Endothelial cell of umbilical vein (primary cell): ENCODE data around the gene DNAH1. TPM values are rescaled to one million over a fixed set of nuclear protein-coding genes. Genes with fewer than 3 reads are reported as not detected.

Experiments
- BruUV-seq: library from RNA; stranded (reverse); fragments of 400-500 nt; replicated peaks from 2 replicates; lab custom pipeline; 2021; lab: Mats Ljungman, UMichigan
- CTCF ChIA-PET: fragments of 300-600, 350-600 bp; sonication (Branson Sonifier 250); formaldehyde crosslinking; loops from one replicate; lab custom pipeline; 2021; ENCODE audit warnings: antibody characterized with exemption, inconsistent platforms; lab: Charles Lee
- POLR2A ChIA-PET: fragments of 300-600, 350-600 bp; sonication (Branson Sonifier 250); formaldehyde crosslinking; loops from one replicate; lab custom pipeline; 2021; ENCODE audit warnings: antibody characterized with exemption, inconsistent platforms; lab: Charles Lee
- DNase-seq: peaks from one replicate; pipeline ENCODE4 v3.0.0-alpha.2; 2011; ENCODE audit warnings: low read depth, low spot score
- FAIRE-seq: peaks from 2 replicates; lab custom pipeline; 2011; peaks lifted over from hg19 to GRCh38; lab: Jason Lieb, UNC
- H2AFZ ChIP-seq: 2 replicates; pipeline ENCODE4 v1.6.0; 2012; ENCODE audit warnings: low read depth, low read length, control low read depth, inconsistent platforms
- H3K27ac ChIP-seq: 2 replicates; pipeline ENCODE4 v1.5.1; 2011; ENCODE audit warnings: low read depth, mild to moderate bottlenecking, control low read depth, low read length, moderate library complexity; ENCODE audit not compliant: insufficient read depth
- H3K27me3 ChIP-seq, 2 experiments: 2 replicates each; pipeline versions ENCODE4 v1.6.0 to v1.6.1; 2011; ENCODE audit warnings: low read length in 2 of 2, mixed read lengths in 1 of 2; ENCODE audit not compliant: control insufficient read depth in 2 of 2, insufficient read depth in 2 of 2
- H3K36me3 ChIP-seq, 2 experiments: 2 replicates in 1 of 2; 3 replicates in 1 of 2; pipeline ENCODE4 v1.5.1; 2011; ENCODE audit warnings: low read length in 2 of 2, mild to moderate bottlenecking in 1 of 2, moderate library complexity in 1 of 2; ENCODE audit not compliant: control insufficient read depth in 2 of 2, insufficient read depth in 2 of 2; ENCODE audit errors: extremely low read depth in 1 of 2
- H3K4me1 ChIP-seq: 3 replicates; pipeline ENCODE4 v1.5.1; 2011; ENCODE audit warnings: mild to moderate bottlenecking, low read length; ENCODE audit not compliant: control insufficient read depth, insufficient read depth; ENCODE audit errors: extremely low read depth
- H3K4me2 ChIP-seq: 2 replicates; pipeline ENCODE4 v1.6.1; 2011; ENCODE audit warnings: low read length, control low read depth, mixed read lengths; ENCODE audit not compliant: insufficient read depth
- H3K4me3 ChIP-seq, 3 experiments: fragments of 200-600 bp in 1 of 3; sonication (generic), shearing (Covaris generic) in 1 of 3; replicated peaks in 1 of 3; 2 replicates each; pipeline ENCODE4 v1.5.1; 2011 to 2016; ENCODE audit warnings: control low read depth in 3 of 3, low read length in 3 of 3, mild to moderate bottlenecking in 2 of 3, inconsistent platforms in 1 of 3, low read depth in 1 of 3, moderate library complexity in 1 of 3; ENCODE audit not compliant: insufficient read depth in 1 of 3
- H3K79me2 ChIP-seq: 2 replicates; pipeline ENCODE4 v1.6.0; 2012; ENCODE audit warnings: low read length, inconsistent platforms; ENCODE audit not compliant: control insufficient read depth, insufficient read depth
- H3K9ac ChIP-seq: replicated peaks from 2 replicates; pipeline ENCODE3; 2011; ENCODE audit warnings: low read length, control low read depth; ENCODE audit not compliant: insufficient read depth; ENCODE audit errors: extremely low read depth
- H3K9me1 ChIP-seq: replicated peaks from 3 replicates; pipeline ENCODE4 v1.6.0; 2011; ENCODE audit warnings: mild to moderate bottlenecking, low read length; ENCODE audit not compliant: control insufficient read depth, insufficient read depth; ENCODE audit errors: extremely low read depth
- H3K9me3 ChIP-seq: replicated peaks from 2 replicates; pipeline ENCODE4 v1.5.1; 2012; ENCODE audit warnings: low read length, inconsistent platforms; ENCODE audit not compliant: control insufficient read depth, insufficient read depth
- H4K20me1 ChIP-seq: replicated peaks from 2 replicates; pipeline ENCODE3; 2011; ENCODE audit warnings: mild to moderate bottlenecking, low read length; ENCODE audit not compliant: control insufficient read depth, insufficient read depth; ENCODE audit errors: extremely low read depth
- EZH2 ChIP-seq: IDR thresholded peaks from 2 replicates; pipeline ENCODE4 v1.6.1; 2012; ENCODE audit warnings: borderline replicate concordance, low read depth, mild to moderate bottlenecking, moderate library complexity, low read length, inconsistent platforms; ENCODE audit not compliant: severe bottlenecking
- FOS ChIP-seq: IDR thresholded peaks from 2 replicates; pipeline ENCODE4 v1.6.1; 2011; ENCODE audit warnings: mild to moderate bottlenecking, low read length, moderate library complexity, borderline replicate concordance; ENCODE audit not compliant: insufficient read depth
- GATA2 ChIP-seq: IDR thresholded peaks from 2 replicates; pipeline ENCODE4 v1.7.0; 2011; ENCODE audit warnings: low read depth, mild to moderate bottlenecking, moderate library complexity, mixed read lengths, low read length; ENCODE audit not compliant: insufficient read length, insufficient read depth
- JUN ChIP-seq: IDR thresholded peaks from 2 replicates; pipeline ENCODE4 v1.6.1; 2011; ENCODE audit warnings: borderline replicate concordance, low read depth; ENCODE audit not compliant: insufficient read length, insufficient read depth
- MYC ChIP-seq: IDR thresholded peaks from one replicate; pipeline ENCODE4 v1.6.1; 2011; ENCODE audit warnings: mild to moderate bottlenecking, low read depth, low read length
- POLR2A ChIP-seq: IDR thresholded peaks from 2 replicates; pipeline ENCODE4 v1.6.1; 2012; ENCODE audit warnings: low read depth, mild to moderate bottlenecking, control low read depth, low read length
- dilution Hi-C: fragments of 300-500 bp; cut with MboI; formaldehyde crosslinking; loops from one replicate; pipeline ENCODE4 v1.15.0; 2019; ENCODE audit warnings: low sequenced_read_pairs; ENCODE audit not compliant: extremely low pct_ligation_motif_present
- intact Hi-C: fragments of 100-400 bp; cut with micrococcal nuclease; formaldehyde crosslinking; loops from one replicate; pipeline ENCODE4 v1.10.0; 2022
- polyA plus RNA-seq, 4 experiments: library from polyadenylated mRNA; depleted of rRNA in 3 of 4; stranded (reverse) in 3 of 4; unstranded in 1 of 4; fragments of >200 nt; gene quantifications; 2 replicates each; pipeline versions ENCODE4 v1.2.1 to v1.2.3, GENCODE V29; 2011 to 2012; ENCODE audit warnings: missing spikeins in 1 of 4
- total RNA-seq: library from RNA; stranded (reverse); gene quantifications from 2 replicates; pipeline ENCODE4 v1.2.3, GENCODE V29; 2021
- TF ChIP-seq, protein P1 (sequence below), 2 donors: IDR thresholded peaks; 1 replicate in 1 of 2; 2 replicates in 1 of 2; pipeline ENCODE4 v1.5.1; 2011; ENCODE audit warnings: low read length in 2 of 2, mild to moderate bottlenecking in 2 of 2, moderate library complexity in 2 of 2, control low read depth in 1 of 2, inconsistent platforms in 1 of 2, low read depth in 1 of 2; ENCODE audit not compliant: insufficient read depth in 1 of 2; ENCODE audit errors: extremely low read depth in 1 of 2
- TF ChIP-seq, protein P2 (sequence below): IDR thresholded peaks from 2 replicates; pipeline ENCODE4 v1.6.1; 2011; ENCODE audit not compliant: insufficient read depth, insufficient read length

The DNAH1 gene
- total and polyA plus RNA-seq, 2 donors (not counting 3 experiments of a cell fraction or from before 2014, with no cell fraction given): 5.8 to 6.0 TPM

DNA sequence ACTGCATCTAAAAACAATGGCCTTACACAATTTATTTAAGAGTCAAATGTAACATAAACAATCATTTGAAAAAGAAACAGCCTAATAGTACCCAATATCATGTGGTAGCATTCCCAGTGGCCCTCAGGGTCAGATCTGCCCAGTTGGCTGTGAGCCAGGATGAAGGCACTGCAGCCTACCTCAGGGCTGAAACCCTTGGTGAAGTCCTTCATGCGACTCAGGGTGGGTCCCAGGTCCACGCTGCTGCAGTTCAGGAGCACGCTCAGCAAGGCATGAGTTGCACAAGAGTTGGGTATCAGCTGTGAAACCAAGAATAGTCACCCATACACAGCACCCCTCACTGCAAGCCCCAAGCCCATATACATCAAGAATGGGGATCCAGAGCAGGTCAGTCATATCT lies 91.7 kb downstream of the DNAH1 start:
- H3K9me1 ChIP-seq: no peaks in the 10 kb centered on the region
- FAIRE-seq (no peak), DNase-seq (no peak)
- no peaks in the 10 kb centered on the region for H4K20me1 ChIP-seq
- peaks cover 6 to 53% of the 10 kb centered on the region in 2 experiments for H3K36me3 ChIP-seq
- H3K4me2 ChIP-seq: no peak overlapping the region
- TF ChIP-seq, protein P1, sequence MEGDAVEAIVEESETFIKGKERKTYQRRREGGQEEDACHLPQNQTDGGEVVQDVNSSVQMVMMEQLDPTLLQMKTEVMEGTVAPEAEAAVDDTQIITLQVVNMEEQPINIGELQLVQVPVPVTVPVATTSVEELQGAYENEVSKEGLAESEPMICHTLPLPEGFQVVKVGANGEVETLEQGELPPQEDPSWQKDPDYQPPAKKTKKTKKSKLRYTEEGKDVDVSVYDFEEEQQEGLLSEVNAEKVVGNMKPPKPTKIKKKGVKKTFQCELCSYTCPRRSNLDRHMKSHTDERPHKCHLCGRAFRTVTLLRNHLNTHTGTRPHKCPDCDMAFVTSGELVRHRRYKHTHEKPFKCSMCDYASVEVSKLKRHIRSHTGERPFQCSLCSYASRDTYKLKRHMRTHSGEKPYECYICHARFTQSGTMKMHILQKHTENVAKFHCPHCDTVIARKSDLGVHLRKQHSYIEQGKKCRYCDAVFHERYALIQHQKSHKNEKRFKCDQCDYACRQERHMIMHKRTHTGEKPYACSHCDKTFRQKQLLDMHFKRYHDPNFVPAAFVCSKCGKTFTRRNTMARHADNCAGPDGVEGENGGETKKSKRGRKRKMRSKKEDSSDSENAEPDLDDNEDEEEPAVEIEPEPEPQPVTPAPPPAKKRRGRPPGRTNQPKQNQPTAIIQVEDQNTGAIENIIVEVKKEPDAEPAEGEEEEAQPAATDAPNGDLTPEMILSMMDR (IDR thresholded peaks at IDR 0.05; ENCODE audit: extremely low read depth in 1 of 2, insufficient read depth in 1 of 2, low read depth in 1 of 2, low read length in 2 of 2): no peak
- TF ChIP-seq FOS: no peak
- no peak for TF ChIP-seq EZH2
- no peak for TF ChIP-seq POLR2A
- TF ChIP-seq JUN: no peak
- TF ChIP-seq GATA2: no peak
- TF ChIP-seq MYC: no peak
- TF ChIP-seq, protein P2, sequence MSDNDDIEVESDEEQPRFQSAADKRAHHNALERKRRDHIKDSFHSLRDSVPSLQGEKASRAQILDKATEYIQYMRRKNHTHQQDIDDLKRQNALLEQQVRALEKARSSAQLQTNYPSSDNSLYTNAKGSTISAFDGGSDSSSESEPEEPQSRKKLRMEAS: no peak
- POLR2A ChIA-PET: no interaction called here
- no peak overlapping the region for H3K27ac ChIP-seq
- peaks cover 20% of the 10 kb centered on the region for H3K4me1 ChIP-seq
- H3K9me3 ChIP-seq: no peaks in the 10 kb centered on the region
- peaks cover 18% of the 10 kb centered on the region for H3K79me2 ChIP-seq
- dilution Hi-C loops: no loop called here
- no peaks in the 10 kb centered on the region for H3K27me3 ChIP-seq
- H3K4me3 ChIP-seq: no peak overlapping the region
- BruUV-seq: no TSS peak
- CTCF ChIA-PET: no interaction called here
- H3K9ac ChIP-seq: no peak overlapping the region
- intact Hi-C loops: no loop called here
- no peak overlapping the region for H2AFZ ChIP-seq
